ENCODE results near the gene SPAAR.

The SPAAR gene

GRCh38 chr9:35907711-35908503 lies 1.4 kb upstream of the SPAAR start:
- no peak for TF ChIP-seq CTCF (IDR thresholded peaks at IDR 0.05)
- intact Hi-C loops (cut with DNase I; ENCODE audit: low total_unique reads): no loop called here
- Histone ChIP-seq H3K4me3 (peak overlapping the region; percentile 47 to 57), H3K27me3 (no peaks in the 10 kb centered on the region), H3K27ac (peak overlapping the region; percentile 88 to 98), H3K9me3 (no peaks in the 10 kb centered on the region), H3K36me3 (no peaks in the 10 kb centered on the region), H3K4me1 (peaks cover 11 to 99% (median 91%) of the 10 kb centered on the region in 4 donors)
- DNase-seq: peak; percentile 74 to 89

- intact Hi-C loops (cut with DNase I; ENCODE audit: low total_unique reads): no loop called here
- no peaks in the 10 kb centered on the region for H3K9me3 ChIP-seq
- H3K4me3 ChIP-seq: peak overlapping the region; percentile 47 to 57
- peaks cover 11 to 96% (median 88%) of the 10 kb centered on the region in 4 donors for H3K4me1 ChIP-seq
- no peaks in the 10 kb centered on the region for H3K36me3 ChIP-seq
- H3K27me3 ChIP-seq: no peaks in the 10 kb centered on the region
- TF ChIP-seq CTCF (IDR thresholded peaks at IDR 0.05): no peak
- H3K27ac ChIP-seq: peak overlapping the region; percentile 88 to 98
- DNase-seq: no peak
Observed at GRCh38 chr9:35908504-35909125, 675 bp upstream of the SPAAR start.

GRCh38 chr9:35909687-35910612 lies 660 bp downstream of the SPAAR start:
- no peak for TF ChIP-seq CTCF (IDR thresholded peaks at IDR 0.05)
- peaks cover 11 to 92% (median 79%) of the 10 kb centered on the region in 4 donors for H3K4me1 ChIP-seq
- intact Hi-C loops (cut with DNase I; ENCODE audit: low total_unique reads): no loop called here

GRCh38 chr9:35910613-35911359 lies 1.5 kb downstream of the SPAAR start:
- intact Hi-C loops (cut with DNase I; ENCODE audit: low total_unique reads): no loop called here
- Histone ChIP-seq H3K27ac (peak overlapping the region; percentile 88 to 98), H3K27me3 (no peaks in the 10 kb centered on the region), H3K4me3 (peak overlapping the region in 1 of 2 donors; percentile 6), H3K9me3 (no peaks in the 10 kb centered on the region), H3K36me3 (no peaks in the 10 kb centered on the region), H3K4me1 (peaks cover 11 to 92% (median 75%) of the 10 kb centered on the region in 4 donors)
- TF ChIP-seq CTCF (IDR thresholded peaks at IDR 0.05): no peak
- no peak for DNase-seq

More at GRCh38 chr9:35909687-35910612, 660 bp downstream of the SPAAR start:
- Histone ChIP-seq H3K27ac (peak overlapping the region; percentile 88 to 98), H3K9me3 (no peaks in the 10 kb centered on the region), H3K36me3 (no peaks in the 10 kb centered on the region), H3K4me3 (peak overlapping the region in 1 of 2 donors; percentile 6), H3K27me3 (no peaks in the 10 kb centered on the region)
- no peak for DNase-seq

GRCh38 chr9:35911690-35912089 lies 2.4 kb downstream of the SPAAR start:
- H3K36me3 ChIP-seq: no peaks in the 10 kb centered on the region
- no peak for DNase-seq
- no peaks in the 10 kb centered on the region for H3K27me3 ChIP-seq
- no peaks in the 10 kb centered on the region for H3K9me3 ChIP-seq
- intact Hi-C loops (cut with DNase I; ENCODE audit: low total_unique reads): no loop called here
- no peak for TF ChIP-seq CTCF (IDR thresholded peaks at IDR 0.05)
- H3K27ac ChIP-seq: peak overlapping the region; percentile 88 to 98
- H3K4me3 ChIP-seq: peak overlapping the region in 1 of 2 donors; percentile 6
- peaks cover 11 to 88% (median 71%) of the 10 kb centered on the region in 4 donors for H3K4me1 ChIP-seq

Data from tibial artery (tissue), 4 donors.